Stimulated activated CD8-positive, alpha-beta memory T cell treated with anti-CD3 and anti-CD28 coated beads, Interleukin-12 subunit alpha, Interleukin-12 subunit beta, amount 100 ng/mL, for 24 hours (primary cell): Measurements from ENCODE around the gene MYOD1.

ENCODE experiments used
- DNase-seq: peaks from one replicate; pipeline ENCODE4 v3.0.0-alpha.2; 2020; ENCODE audit errors: extremely low read depth

The MYOD1 gene

DNA sequence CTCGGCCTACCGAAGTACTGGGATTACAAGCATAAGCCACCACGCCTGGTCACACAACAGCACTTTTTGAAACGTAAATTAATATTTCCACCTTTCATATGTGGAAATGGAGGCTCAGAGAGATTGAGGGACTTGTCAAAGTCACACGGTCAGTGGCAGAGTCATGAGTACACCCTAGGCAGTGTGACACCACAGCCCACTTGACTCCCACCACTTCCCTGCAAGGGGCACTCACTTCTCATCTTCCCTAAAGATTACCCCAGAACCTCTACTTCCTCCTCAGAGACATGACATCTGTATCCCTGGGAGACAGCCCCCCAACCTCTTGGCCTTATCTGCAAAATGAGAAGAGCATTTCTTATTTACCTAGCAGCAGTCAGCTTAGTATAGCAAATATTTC lies 16.5 kb upstream of the MYOD1 start:
- DNase-seq: no peak

DNA sequence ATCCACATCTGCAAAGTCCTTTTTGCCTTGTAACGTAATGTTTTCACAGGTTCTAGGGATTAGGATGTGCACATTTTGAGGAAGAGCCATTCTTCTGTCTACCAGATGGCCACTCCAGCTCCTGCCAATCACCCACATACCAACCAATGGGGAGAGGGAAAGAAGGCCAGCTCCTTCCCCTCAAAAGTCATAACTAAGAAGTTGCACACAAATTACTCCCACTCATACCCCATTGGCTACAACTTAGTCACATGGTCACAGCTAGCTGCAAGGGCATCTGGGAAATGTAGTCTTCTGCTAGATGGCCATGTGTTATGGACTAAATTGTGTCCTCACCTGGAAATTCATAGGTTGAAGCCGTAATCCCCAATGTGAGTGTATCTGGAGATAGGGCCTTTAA lies 15.4 kb upstream of the MYOD1 start:
- DNase-seq: no peak

DNA sequence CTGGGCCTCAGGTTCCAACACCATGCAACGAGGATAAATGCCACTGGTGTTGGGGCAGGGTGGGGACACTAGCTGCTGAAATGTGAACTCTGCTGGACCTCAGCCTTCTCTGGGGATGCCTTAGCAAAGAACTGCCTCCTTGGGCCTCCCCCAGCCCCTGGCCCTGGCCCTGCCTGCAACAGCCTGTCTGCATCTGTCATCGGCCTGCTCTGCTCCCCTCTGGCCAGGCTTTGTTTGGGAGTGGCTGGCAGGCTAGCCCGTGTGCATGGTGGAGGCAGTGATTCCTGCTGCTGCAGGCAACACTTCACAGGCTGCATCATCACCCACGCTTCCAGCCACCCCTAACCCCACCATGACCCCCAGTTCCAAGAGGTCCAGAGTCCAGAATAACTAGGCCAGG lies 11.5 kb upstream of the MYOD1 start:
- DNase-seq: no peak

DNA sequence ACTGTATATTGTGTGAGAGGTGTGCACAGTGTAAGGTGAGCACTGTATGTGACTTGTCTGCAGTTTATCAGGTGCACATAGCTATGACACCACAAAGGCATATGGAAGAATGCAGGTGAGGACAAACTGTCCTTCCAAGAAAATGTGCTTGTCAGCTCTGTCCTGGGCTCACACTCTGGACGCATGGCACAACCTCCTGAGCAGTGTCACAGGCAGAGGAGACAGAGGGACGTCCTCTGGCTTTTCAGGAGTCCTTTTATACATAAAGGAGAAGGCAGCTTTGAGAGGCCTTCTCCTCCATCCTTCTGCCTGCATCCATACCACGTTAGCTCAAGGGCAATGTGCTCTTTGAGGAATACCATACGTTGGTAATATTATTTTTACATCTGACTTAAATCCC lies 7.5 kb upstream of the MYOD1 start:
- no peak for DNase-seq

DNA sequence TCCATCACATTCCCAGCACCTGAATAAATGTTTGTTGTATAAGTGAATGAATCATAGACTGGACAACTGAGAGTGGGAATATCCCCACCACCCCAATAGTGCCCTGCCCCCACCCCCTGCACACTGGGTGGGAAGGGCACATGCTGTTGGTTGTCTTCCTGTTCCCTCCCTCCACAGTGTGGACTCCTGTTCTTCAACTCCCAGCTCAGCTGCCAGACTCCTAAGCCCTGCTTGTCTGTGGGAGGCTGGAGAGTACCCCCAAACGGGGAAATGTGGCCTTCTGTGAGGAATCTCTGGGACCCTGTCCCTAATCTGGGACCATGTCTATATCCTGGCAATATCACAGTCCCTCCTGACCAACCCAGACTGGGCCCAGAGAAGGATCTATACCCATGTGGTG lies 5.5 kb upstream of the MYOD1 start:
- DNase-seq: no peak

DNA sequence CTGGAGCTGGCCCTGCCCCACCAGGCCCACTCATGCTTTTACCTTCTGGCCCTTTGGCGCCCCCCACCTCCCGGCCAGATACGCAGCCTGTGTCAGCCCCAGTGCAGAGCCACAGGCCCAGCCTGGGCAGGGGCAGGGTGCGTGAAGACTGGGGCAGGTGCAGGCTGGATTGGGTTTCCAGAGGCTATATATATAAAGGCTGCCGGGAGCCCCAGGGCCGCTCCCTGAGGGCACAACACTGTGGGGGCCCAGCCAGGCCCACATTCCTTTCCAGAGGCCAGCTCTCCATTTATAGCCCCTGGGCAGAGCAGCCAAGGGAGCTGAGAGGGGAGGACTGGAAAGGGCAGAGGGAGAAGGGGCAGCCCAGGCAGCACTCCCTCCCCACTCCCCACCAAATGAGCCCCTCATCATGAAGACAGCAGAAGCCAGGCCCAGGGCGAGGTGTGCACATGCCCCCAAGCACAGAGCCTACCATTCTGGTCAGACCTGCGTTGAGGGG lies 5.0 kb upstream of the MYOD1 start:
- no peak for DNase-seq

DNA sequence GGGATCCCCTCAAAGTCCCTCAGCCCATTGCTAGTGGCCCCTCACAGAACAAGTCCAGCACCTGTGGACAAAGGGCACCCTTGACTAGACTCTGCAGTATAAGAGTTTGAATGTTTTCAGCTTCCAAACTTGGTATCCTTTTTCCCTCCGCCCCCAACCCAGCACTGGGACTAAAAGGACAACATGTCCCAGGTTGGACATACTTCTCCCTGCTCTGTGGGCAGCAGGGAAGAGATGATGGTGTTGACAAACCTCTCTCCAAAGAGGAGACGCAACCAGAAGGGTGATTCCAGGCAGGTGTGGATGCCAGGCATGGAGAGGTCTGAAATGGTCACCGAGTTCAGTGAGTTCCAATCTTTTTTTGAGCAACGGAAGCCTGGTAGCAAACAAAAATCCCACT lies 4.5 kb upstream of the MYOD1 start:
- DNase-seq: no peak

DNA sequence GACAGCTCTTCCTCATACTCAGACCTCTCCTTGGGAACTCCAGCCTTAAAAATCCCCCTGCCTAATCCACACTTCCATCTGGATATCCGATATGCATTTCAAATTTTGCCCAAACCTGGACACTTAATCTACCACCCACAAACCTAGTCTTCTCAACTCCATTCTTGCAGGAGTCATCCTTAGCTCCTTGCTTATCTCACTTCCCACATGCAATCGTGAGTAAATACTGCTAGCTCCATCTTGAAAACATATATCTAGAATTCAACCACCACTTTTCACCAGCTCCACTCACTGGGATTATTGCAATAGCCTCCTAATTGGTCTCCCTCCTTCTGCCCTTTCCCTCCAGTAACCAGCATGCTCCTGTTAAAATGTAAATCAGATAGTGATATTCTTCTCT lies 2.6 kb upstream of the MYOD1 start:
- DNase-seq: no peak

DNA sequence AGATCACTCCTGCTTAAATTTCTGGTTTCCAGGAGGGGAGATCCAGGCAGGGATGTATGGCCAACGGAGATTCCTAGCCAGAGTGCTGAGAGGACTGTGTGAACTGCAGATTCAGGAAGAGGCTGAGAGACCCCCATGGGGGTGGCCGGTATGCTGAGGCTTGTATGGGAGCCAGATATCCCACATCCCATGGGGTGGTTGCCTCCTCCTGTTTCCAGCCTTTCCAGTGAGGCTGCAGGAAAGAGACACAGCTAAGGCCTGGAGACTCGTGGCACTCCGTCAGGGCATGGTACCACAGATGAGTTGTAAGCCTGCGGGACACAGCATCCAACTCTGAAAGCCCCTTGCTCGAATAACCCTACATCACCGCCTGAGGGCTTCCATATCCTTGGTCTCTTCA lies 1.4 kb upstream of the MYOD1 start:
- DNase-seq: no peak

DNA sequence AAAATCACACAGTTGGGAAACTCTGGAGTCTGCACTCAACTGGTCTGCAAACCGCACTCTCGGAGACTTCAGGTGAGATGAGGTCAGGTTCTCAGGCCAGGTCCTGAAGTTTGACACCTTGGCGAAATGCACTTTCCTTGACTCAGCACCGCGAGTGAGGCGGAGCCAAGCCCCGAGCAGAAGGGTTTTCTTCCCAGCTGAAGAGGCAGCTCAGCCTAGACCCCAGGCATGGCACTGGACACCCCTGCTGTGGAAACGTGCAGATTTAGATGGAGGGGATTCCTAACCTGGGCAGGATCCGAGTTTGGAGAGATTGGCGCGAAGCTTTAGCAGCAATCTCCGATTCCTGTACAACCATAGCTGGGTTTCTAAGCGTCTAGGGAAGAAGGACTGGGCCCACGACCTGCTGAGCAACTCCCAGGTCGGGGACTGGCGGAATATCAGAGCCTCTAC lies 835 bp upstream of the MYOD1 start:
- DNase-seq: no peak

DNA sequence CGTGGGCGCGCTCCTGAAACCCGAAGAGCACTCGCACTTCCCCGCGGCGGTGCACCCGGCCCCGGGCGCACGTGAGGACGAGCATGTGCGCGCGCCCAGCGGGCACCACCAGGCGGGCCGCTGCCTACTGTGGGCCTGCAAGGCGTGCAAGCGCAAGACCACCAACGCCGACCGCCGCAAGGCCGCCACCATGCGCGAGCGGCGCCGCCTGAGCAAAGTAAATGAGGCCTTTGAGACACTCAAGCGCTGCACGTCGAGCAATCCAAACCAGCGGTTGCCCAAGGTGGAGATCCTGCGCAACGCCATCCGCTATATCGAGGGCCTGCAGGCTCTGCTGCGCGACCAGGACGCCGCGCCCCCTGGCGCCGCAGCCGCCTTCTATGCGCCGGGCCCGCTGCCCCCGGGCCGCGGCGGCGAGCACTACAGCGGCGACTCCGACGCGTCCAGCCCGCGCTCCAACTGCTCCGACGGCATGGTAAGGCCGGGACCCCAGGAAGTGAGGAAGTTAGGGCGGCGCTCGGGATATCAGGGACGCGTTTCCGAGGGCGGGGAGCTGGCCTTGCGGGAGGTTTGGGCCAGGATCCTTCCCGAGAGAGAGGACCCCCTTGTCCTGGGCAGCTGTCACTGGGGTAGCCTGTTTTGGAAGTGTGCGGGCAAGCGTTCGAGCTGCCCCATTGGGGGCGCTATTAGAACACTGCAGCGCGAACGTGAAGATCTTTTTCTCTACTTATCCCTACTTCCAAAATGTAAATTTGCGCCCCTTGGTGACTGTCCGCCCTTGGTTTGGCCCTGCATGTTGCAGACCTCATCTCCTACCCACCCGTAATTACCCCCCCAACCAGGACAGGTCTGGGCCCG lies 796 bp downstream of the MYOD1 start:
- DNase-seq: no peak

DNA sequence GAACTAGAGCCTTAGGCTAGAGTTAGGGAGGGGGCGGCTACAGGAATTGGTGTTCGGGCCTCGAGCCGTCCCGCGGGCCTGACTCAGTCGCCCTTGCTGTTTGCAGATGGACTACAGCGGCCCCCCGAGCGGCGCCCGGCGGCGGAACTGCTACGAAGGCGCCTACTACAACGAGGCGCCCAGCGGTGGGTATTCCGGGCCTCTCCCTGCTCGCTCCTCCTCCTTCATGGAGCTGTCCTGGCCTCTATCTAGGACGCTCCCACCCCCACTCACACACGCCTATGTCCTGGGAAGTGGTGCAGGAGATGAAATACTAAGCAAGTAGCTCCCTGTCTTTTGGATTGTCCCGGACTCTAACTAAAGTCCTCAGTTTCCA lies 1.4 kb downstream of the MYOD1 start:
- DNase-seq: no peak

DNA sequence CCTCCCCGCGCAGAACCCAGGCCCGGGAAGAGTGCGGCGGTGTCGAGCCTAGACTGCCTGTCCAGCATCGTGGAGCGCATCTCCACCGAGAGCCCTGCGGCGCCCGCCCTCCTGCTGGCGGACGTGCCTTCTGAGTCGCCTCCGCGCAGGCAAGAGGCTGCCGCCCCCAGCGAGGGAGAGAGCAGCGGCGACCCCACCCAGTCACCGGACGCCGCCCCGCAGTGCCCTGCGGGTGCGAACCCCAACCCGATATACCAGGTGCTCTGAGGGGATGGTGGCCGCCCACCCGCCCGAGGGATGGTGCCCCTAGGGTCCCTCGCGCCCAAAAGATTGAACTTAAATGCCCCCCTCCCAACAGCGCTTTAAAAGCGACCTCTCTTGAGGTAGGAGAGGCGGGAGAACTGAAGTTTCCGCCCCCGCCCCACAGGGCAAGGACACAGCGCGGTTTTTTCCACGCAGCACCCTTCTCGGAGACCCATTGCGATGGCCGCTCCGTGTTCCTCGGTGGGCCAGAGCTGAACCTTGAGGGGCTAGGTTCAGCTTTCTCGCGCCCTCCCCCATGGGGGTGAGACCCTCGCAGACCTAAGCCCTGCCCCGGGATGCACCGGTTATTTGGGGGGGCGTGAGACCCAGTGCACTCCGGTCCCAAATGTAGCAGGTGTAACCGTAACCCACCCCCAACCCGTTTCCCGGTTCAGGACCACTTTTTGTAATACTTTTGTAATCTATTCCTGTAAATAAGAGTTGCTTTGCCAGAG lies 2.0 kb downstream of the MYOD1 start:
- DNase-seq: no peak

DNA sequence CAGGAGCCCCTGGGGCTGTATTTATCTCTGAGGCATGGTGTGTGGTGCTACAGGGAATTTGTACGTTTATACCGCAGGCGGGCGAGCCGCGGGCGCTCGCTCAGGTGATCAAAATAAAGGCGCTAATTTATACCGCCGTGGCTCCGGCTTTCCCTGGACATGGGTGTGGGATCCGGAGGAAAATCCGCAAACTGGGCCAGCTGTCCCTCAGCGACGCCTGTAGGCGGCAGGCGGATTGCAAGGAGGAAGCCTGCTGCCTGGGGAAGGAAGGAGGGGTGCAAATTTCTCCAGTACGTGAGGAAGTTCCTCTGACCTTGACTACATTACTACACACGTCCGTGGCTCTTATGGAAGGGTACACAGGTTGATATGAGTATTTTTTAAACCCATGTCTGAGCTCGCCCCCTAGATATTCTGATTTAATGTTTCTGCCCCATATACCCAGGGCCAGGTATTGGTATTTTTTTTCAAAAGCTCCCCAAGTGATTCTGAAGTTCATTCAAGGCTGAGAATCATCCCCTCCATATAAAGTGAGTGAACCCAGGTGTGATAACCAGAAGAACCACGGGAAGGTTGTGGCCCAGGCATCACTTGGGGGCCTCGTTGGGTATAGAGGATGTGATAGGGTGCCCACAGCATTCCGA lies 2.8 kb downstream of the MYOD1 start:
- DNase-seq: no peak

DNA sequence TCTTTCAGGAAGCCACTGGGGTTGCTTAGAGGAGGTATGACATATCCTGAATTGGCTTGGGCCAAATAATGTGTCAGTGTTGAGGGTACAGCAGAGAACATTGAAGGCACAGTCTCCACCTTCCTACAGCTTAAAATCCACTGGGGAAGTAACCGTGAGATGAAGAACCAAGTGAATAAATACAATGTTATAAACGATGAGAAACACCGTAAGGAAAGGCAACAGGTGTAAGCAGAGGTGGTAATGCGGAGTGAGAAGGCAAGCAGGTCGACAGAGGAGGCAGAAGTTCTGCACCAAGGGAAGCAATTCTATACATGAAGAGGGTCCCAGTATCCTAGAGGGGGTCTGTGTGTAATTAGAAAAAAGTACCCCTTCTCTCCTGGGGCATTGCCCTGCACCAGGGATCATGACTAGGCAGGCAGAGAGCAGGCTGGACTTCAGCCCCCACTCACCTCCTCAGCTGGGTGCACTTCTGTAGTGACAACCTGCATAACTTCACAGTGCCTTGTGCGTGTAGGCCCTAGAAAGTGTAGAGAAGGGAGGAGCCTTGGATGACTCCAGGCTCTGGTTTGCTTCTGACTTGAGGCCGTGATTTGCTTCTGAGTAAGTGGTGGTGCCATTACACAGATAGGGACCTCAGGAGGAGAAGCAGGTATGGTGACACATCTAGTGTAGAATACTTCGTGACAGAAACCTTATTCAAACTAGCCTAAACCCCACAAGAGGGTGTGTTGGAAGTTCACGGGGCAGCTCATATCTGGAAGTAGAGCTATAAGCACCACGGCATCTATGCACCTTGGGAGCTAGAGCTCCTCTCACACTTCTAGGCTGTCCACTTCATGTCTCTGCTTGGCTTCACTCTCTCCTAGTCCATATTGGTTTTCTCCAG lies 4.9 kb downstream of the MYOD1 start:
- no peak for DNase-seq

DNA sequence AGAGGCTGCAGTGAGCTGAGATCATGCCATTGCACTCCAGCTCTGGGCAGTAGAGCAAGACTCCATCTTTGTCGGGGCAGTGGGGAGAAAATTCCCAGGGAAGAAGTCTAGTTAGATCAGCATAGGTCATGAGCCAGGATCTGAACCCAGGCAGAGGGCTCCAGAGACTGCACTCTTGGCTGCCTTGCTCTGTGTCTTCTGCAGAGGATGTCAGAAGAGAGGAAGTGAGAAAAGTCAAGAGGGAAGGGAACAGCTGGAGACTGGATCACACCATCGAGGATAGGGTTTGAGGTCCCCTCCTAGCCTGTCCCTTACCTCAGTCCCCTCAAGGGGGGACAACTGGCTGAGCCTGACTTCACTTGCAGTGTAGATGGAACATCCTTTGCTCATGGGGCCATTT lies 5.8 kb downstream of the MYOD1 start:
- no peak for DNase-seq

DNA sequence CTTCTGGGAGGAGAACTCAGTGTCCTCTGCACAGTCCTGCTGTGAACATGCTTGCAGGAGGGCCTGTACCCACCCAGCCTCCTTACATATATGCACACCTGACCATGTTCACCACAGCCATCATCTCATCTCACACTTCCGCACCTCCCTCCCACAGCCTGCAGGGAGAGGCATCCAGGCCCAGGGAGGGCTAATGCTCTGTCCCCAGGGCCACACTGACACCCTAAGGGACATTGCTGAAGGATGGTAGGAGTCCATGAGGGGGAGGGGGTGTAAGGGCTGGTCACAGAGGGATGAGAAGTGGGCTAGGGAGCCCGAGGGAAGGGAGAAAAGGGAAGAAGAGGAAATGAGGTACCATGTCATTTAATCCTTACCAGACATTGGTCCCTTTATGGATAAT lies 10.8 kb downstream of the MYOD1 start:
- no peak for DNase-seq

DNA sequence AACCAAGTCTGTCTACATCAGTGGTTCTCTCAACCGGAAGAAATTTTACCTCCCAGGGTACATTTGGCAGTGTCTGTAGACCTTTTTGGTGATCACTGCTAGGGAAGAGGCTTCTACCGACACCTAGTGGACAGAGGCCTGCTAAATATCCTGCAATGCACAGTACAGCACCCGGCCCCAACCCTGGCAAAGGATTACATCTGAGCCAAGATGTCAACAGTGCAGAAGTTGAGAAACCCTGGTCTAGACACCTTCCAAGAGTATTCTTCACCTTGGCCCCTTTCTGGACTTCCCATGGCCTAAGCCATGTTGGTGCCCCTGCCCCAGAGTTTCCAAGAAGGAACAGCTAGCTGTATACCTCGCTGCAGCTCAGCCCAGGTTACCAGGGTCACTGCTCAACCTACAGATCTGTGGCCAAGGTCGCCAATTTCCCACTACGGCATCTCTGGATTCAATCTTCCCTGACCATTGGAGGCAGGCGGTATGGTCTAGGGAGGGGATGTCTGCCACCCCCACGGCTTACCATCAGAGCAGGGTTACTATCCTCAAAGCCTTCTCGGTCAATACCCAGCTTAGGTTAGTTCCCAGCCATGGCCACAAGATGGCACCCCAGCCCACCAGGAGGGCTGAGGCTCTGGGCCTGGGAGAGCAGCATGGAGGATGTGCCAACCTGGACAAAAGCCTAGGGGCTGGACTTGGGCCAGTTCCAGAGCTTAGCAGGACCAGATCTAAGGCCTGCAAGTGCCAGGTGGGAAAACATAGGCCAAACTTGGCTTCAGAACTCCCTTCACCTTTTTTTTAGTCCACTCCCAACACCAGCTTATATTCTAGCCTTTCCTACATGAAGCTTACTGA lies 11.5 kb downstream of the MYOD1 start:
- peak; percentile 19 for DNase-seq

DNA sequence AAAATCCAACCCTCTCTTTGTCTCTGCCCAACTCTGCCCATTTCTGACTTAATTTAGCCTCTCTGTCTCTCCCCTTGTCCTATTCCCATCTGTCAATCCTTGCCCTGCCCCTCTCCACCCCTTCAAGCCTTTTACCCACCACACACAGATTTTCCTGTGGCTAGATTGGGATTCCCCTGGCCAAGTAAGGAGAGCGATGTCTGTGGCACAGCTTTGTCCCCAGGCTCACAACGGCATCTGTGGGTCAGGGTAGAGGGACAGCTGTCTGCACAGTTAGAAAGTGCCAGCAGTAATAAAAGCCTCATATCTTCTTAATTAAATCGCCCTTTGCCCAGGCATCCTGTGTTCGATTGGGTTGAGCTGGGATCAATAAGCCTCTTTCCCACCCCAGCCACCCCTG lies 13.9 kb downstream of the MYOD1 start:
- no peak for DNase-seq

DNA sequence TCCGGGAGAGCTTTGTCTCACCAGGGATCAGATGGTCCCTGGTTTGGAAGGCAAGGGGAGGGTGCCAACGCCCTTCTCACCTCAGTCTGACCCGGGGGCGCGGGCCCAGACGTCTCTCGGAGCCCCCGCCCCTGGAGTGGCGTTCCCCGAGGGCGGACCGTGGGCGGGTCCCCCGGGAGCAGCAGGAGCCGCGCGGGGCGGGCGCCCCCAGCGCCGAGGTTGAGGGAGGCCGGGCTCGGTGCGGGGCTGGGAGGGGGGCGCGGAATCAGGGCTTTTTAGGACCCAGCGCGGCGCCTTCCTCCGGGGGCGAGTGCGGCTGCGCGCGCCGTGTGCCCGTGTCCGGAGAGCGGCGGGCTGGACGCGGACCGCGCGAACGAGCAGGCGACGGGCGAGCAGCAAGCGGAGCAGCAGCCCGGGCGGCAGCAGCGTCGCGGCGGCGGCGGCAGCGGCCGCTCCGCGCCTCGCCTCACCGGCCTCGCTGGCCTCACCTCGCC lies 15.1 kb downstream of the MYOD1 start, which contains the start of gene KCNC1:
Gene KCNC1, plus strand, starts transcription at position 364 of the 494 bp plus-strand sequence. CDS start 1,222 bp downstream, outside the sequence.
- DNase-seq: no peak
